Measurements from ENCODE around the gene SPIN3. TPM values are rescaled to one million over a fixed set of nuclear protein-coding genes. Genes with fewer than 3 reads are reported as not detected.

The SPIN3 gene
- total and polyA plus RNA-seq, 2 of the 8 experiments (the other 6 are each of a cell fraction or from before 2014, with no cell fraction given) = 9.1 to 13.3 TPM

- no peaks in the 10 kb centered on the region for H3K79me2 ChIP-seq (ENCODE audit: control insufficient read depth in 1 of 2, insufficient read depth in 2 of 2, low read length in 2 of 2)
- H2AK5ac ChIP-seq (ENCODE audit: low read depth, low read length) = no peak overlapping the region
- H2BK12ac ChIP-seq (ENCODE audit: low read depth, low read length) = no peak overlapping the region
- H4K91ac ChIP-seq (replicated peaks; ENCODE audit: insufficient read length, low read length) = no peak overlapping the region
- H3K4me2 ChIP-seq (ENCODE audit: insufficient read depth in 1 of 2, low read depth in 2 of 2, low read length in 2 of 2) = no peak overlapping the region
- peaks cover 0 to 9% (median 3%) of the 10 kb centered on the region in 4 experiments; a peak in 3 of 8 replicates for H3K36me3 ChIP-seq (ENCODE audit: control insufficient read depth in 2 of 4, insufficient read depth in 4 of 4, low read length in 3 of 4)
- no peak overlapping the region for H3K14ac ChIP-seq (ENCODE audit: insufficient read length)
- H4K20me1 ChIP-seq (replicated peaks in 1 of 2; ENCODE audit: control insufficient read depth in 1 of 2, insufficient read depth in 2 of 2, low read length in 2 of 2) = no peaks in the 10 kb centered on the region
- no peak overlapping the region for H4K5ac ChIP-seq (ENCODE audit: insufficient read length, low read depth, low read length)
- H2BK20ac ChIP-seq (ENCODE audit: low read length) = no peak overlapping the region
- DNase-seq (ENCODE audit: low read depth in 1 of 2, low spot score in 2 of 2) (no peak), FAIRE-seq (no peak)
- 100% methylated on average over 1 of the region's 1 CpG; no CpG with 5 or more reads in 1 of the 2 experiments for WGBS, 2 experiments (ENCODE audit: extremely low coverage in 1 of 2, insufficient coverage in 1 of 2, insufficient read length in 1 of 2, insufficient replicate concordance in 2 of 2, low coverage in 1 of 2, low lambda C conversion rate in 2 of 2, missing lambda C conversion rate in 1 of 2)
- H3K23me2 ChIP-seq (ENCODE audit: low read depth, low read length) = no peaks in the 10 kb centered on the region
- no peak overlapping the region for H3K56ac ChIP-seq (replicated peaks; ENCODE audit: insufficient read length, low read depth, low read length)
- no peaks in the 10 kb centered on the region for H3K79me1 ChIP-seq (ENCODE audit: low read depth, low read length)
- no peak overlapping the region for H2BK15ac ChIP-seq (ENCODE audit: low read length)
- no peak overlapping the region for H4K8ac ChIP-seq (ENCODE audit: extremely low read depth, insufficient read depth, low read length)
- no peak overlapping the region for H2BK120ac ChIP-seq (replicated peaks; ENCODE audit: low read depth, low read length)
- H3K4ac ChIP-seq (replicated peaks; ENCODE audit: insufficient read length, low read depth, low read length) = no peak overlapping the region
- H3K18ac ChIP-seq (ENCODE audit: extremely low read depth, low read length) = no peak overlapping the region
- H3K4me3 ChIP-seq (ENCODE audit: extremely low read depth in 1 of 4, insufficient read depth in 2 of 4, low read depth in 3 of 4, low read length in 4 of 4) = no peak overlapping the region
- no peak overlapping the region for H3K9ac ChIP-seq (replicated peaks in 1 of 4; ENCODE audit: extremely low read depth in 1 of 4, low read depth in 3 of 4, low read length in 3 of 4)
- H2BK5ac ChIP-seq (ENCODE audit: low read depth, low read length) = no peak overlapping the region
- ChIA-PET POLR2A (ENCODE audit: partially characterized antibody) (no interaction called here), CTCF (ENCODE audit: partially characterized antibody) (no interaction called here)
- no peaks in the 10 kb centered on the region for H3K9me3 ChIP-seq (ENCODE audit: insufficient read depth in 2 of 2, low read depth in 1 of 2, low read length in 1 of 2)
- H3K27me3 ChIP-seq (replicated peaks in 1 of 4; ENCODE audit: control insufficient read depth in 3 of 4, extremely low read depth in 1 of 4, insufficient read depth in 3 of 4, low read length in 3 of 4) = no peaks in the 10 kb centered on the region
- H3K27ac ChIP-seq (ENCODE audit: low read depth, low read length) = no peak overlapping the region
- H2AFZ ChIP-seq (ENCODE audit: low read length) = no peak overlapping the region
- no peaks in the 10 kb centered on the region for H3K4me1 ChIP-seq (replicated peaks in 1 of 4; ENCODE audit: control insufficient read depth in 3 of 4, insufficient read depth in 4 of 4, low read length in 3 of 4)
- H3K23ac ChIP-seq (ENCODE audit: insufficient read length) = no peak overlapping the region
- no peak for TF ChIP-seq RAD21 (IDR thresholded peaks at IDR 0.05 in 1 of 2, conservative IDR thresholded peaks at IDR 0.05 in 1 of 2; ENCODE audit: low read depth in 2 of 2, low read length in 2 of 2)
- TF ChIP-seq CBX8 (IDR thresholded peaks at IDR 0.05; ENCODE audit: borderline replicate concordance, low read depth, low read length) = no peak
- TF ChIP-seq EGR1 (IDR thresholded peaks at IDR 0.05; ENCODE audit: borderline replicate concordance, low read depth, low read length) = no peak
- TF ChIP-seq RBBP5 (IDR thresholded peaks at IDR 0.05; ENCODE audit: borderline replicate concordance, low read depth, low read length) = no peak
- TF ChIP-seq KDM5A (IDR thresholded peaks at IDR 0.05; ENCODE audit: low read length) = no peak
- no peak for TF ChIP-seq MAX (IDR thresholded peaks at IDR 0.05)
- no peak for TF ChIP-seq RNF2 (IDR thresholded peaks at IDR 0.05; ENCODE audit: borderline replicate concordance, low read depth, low read length, missing control alignments, poor library complexity, severe bottlenecking)
- TF ChIP-seq CHD1 (IDR thresholded peaks at IDR 0.05; ENCODE audit: low read depth, low read length) = no peak
- TF ChIP-seq BACH1 (IDR thresholded peaks at IDR 0.05; ENCODE audit: low read length) = no peak
- TF ChIP-seq PHF8 (conservative IDR thresholded peaks at IDR 0.05; ENCODE audit: low read depth, low read length) = no peak
- TF ChIP-seq BCL11A (IDR thresholded peaks at IDR 0.05; ENCODE audit: low read depth in 2 of 2, low read length in 2 of 2) = no peak
- no peak for TF ChIP-seq KDM4A (IDR thresholded peaks at IDR 0.05; ENCODE audit: low read depth, low read length, severe bottlenecking)
- no peak for TF ChIP-seq RXRA (IDR thresholded peaks at IDR 0.05; ENCODE audit: insufficient read depth, low read depth, low read length)
- no peak for TF ChIP-seq RFX5 (IDR thresholded peaks at IDR 0.05; ENCODE audit: borderline replicate concordance, low read depth, low read length)
Observed at GRCh38 chrX:56968980-56969379, 26.4 kb downstream of the SPIN3 start.

All from H1 (cell line).